ENCODE results near the gene SCYGR3. TPM values are rescaled to one million over a fixed set of nuclear protein-coding genes. Genes with fewer than 3 reads are reported as not detected.

SCYGR3 gene
- total RNA-seq, 1 experiment from 2014 or later: not detected

DNA sequence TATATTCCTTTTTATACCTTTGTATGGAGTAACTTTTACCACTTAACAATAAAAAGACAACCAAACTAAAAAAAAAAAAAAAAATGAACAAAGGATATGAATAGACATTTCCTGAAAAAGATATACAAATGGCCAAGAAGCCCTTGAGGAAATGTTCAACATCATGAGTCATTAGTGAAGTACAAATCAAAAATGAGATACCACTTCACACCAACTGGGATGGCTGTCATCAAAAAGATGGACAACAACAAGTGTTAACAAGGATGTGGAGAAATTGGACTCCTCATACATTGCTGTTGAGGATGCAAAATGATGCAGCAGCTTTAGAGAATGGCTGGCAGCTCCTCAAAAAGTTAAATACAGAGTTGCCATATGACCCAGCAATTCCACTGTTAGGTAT, 38.5 kb downstream of the SCYGR3 start:
- H2BK20ac ChIP-seq (ENCODE audit: low read depth, low read length, poor library complexity, severe bottlenecking): no peak overlapping the region
- Mint-ChIP-seq H3K4me3 (no peak overlapping the region), H3K9me3 (peaks cover 0 to under 1% of the 10 kb centered on the region in 2 experiments; a peak in 2 of 5 replicates)

More for the DNA sequence above, 38.5 kb downstream of the SCYGR3 start:
- H3K79me2 ChIP-seq (ENCODE audit: insufficient read depth, low read length): no peaks in the 10 kb centered on the region
- no peak for DNase-seq
- H2AFZ ChIP-seq (ENCODE audit: low read length): no peak overlapping the region
- no peak overlapping the region for H4K91ac ChIP-seq (ENCODE audit: insufficient read length, low read depth, low read length)
- no peak overlapping the region for H3K27ac ChIP-seq (ENCODE audit: insufficient read length, low read depth, low read length)
- no peak overlapping the region for H3K18ac ChIP-seq (ENCODE audit: insufficient read length, low read depth, low read length)
- H4K20me1 ChIP-seq (ENCODE audit: control insufficient read depth, insufficient read depth, insufficient read length): no peaks in the 10 kb centered on the region
- H3K79me1 ChIP-seq (ENCODE audit: insufficient read depth, low read depth, low read length, poor library complexity, severe bottlenecking): no peaks in the 10 kb centered on the region
- Mint-ChIP-seq H3K27me3 (ENCODE audit: low read depth) (no peaks in the 10 kb centered on the region), H3K36me3 (ENCODE audit: insufficient read depth in 1 of 3, low read depth in 3 of 3) (no peaks in the 10 kb centered on the region), H3K4me1 (peaks cover 6 to 7% of the 10 kb centered on the region in 2 experiments), H3K27ac (no peak overlapping the region)
- H4K5ac ChIP-seq (ENCODE audit: insufficient read length, low read depth, low read length): no peak overlapping the region
- H3K23ac ChIP-seq (ENCODE audit: insufficient read length, low read depth, low read length): no peak overlapping the region
- H3K27me3 ChIP-seq (ENCODE audit: insufficient read depth, low read length): no peaks in the 10 kb centered on the region
- no peak overlapping the region for H3T11ph ChIP-seq (ENCODE audit: low read length)
- H3K4me2 ChIP-seq (ENCODE audit: insufficient read depth, insufficient read length, low read length): no peak overlapping the region
- H3K4me1 ChIP-seq (ENCODE audit: insufficient read depth, low read length): no peaks in the 10 kb centered on the region
- no peak overlapping the region for H2BK12ac ChIP-seq (ENCODE audit: insufficient read length, low read depth, low read length)
- H3K23me2 ChIP-seq (ENCODE audit: insufficient read length, low read depth, low read length, poor library complexity, severe bottlenecking): no peaks in the 10 kb centered on the region
- TF ChIP-seq, protein P1, sequence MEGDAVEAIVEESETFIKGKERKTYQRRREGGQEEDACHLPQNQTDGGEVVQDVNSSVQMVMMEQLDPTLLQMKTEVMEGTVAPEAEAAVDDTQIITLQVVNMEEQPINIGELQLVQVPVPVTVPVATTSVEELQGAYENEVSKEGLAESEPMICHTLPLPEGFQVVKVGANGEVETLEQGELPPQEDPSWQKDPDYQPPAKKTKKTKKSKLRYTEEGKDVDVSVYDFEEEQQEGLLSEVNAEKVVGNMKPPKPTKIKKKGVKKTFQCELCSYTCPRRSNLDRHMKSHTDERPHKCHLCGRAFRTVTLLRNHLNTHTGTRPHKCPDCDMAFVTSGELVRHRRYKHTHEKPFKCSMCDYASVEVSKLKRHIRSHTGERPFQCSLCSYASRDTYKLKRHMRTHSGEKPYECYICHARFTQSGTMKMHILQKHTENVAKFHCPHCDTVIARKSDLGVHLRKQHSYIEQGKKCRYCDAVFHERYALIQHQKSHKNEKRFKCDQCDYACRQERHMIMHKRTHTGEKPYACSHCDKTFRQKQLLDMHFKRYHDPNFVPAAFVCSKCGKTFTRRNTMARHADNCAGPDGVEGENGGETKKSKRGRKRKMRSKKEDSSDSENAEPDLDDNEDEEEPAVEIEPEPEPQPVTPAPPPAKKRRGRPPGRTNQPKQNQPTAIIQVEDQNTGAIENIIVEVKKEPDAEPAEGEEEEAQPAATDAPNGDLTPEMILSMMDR (conservative IDR thresholded peaks at IDR 0.05): no peak
- no peak overlapping the region for H4K8ac ChIP-seq (replicated peaks; ENCODE audit: insufficient read length, low read depth, low read length)
- no peak overlapping the region for H2BK5ac ChIP-seq (ENCODE audit: insufficient read length, low read length)
- H3K14ac ChIP-seq (ENCODE audit: insufficient read depth, low read length): no peak overlapping the region
- no peak overlapping the region for H2AK5ac ChIP-seq (ENCODE audit: insufficient read length, low read length)
- no peak overlapping the region for H2BK15ac ChIP-seq (ENCODE audit: low read depth, low read length)
- no peaks in the 10 kb centered on the region for H3K9me3 ChIP-seq (ENCODE audit: control insufficient read depth, low read depth, low read length)
- no peak overlapping the region for H3K56ac ChIP-seq (ENCODE audit: insufficient read length, low read depth, low read length)
- no peak overlapping the region for H3K9ac ChIP-seq (ENCODE audit: extremely low read depth, insufficient read length, low read length)
- H3K4ac ChIP-seq (ENCODE audit: low read depth, low read length): no peak overlapping the region
- no peak overlapping the region for H2BK120ac ChIP-seq (ENCODE audit: low read depth, low read length, poor library complexity, severe bottlenecking)
